Endothelial cell of umbilical vein (primary cell): ENCODE results near the gene LTBP1.

Source experiments
- EZH2 ChIP-seq: IDR thresholded peaks from 2 replicates; pipeline ENCODE4 v1.6.1; 2012; ENCODE audit warnings: borderline replicate concordance, low read depth, mild to moderate bottlenecking, moderate library complexity, low read length, inconsistent platforms; ENCODE audit not compliant: severe bottlenecking
- GATA2 ChIP-seq: IDR thresholded peaks from 2 replicates; pipeline ENCODE4 v1.7.0; 2011; ENCODE audit warnings: low read depth, mild to moderate bottlenecking, moderate library complexity, mixed read lengths, low read length; ENCODE audit not compliant: insufficient read length, insufficient read depth
- MAX ChIP-seq: IDR thresholded peaks from 2 replicates; pipeline ENCODE4 v1.6.1; 2011; ENCODE audit not compliant: insufficient read depth, insufficient read length
- POLR2A ChIP-seq: IDR thresholded peaks from 2 replicates; pipeline ENCODE4 v1.6.1; 2012; ENCODE audit warnings: low read depth, mild to moderate bottlenecking, control low read depth, low read length
- POLR2AphosphoS5 ChIP-seq: IDR thresholded peaks from 2 replicates; pipeline ENCODE4 v1.6.1; 2012; ENCODE audit warnings: low read depth, mild to moderate bottlenecking, control low read depth, low read length, moderate library complexity; ENCODE audit not compliant: insufficient read depth
- TF ChIP-seq, protein P1 (sequence below), 2 donors: IDR thresholded peaks; 1 replicate in 1 of 2; 2 replicates in 1 of 2; pipeline ENCODE4 v1.5.1; 2011; ENCODE audit warnings: low read length in 2 of 2, mild to moderate bottlenecking in 2 of 2, moderate library complexity in 2 of 2, control low read depth in 1 of 2, inconsistent platforms in 1 of 2, low read depth in 1 of 2; ENCODE audit not compliant: insufficient read depth in 1 of 2; ENCODE audit errors: extremely low read depth in 1 of 2

- TF ChIP-seq, protein P1, sequence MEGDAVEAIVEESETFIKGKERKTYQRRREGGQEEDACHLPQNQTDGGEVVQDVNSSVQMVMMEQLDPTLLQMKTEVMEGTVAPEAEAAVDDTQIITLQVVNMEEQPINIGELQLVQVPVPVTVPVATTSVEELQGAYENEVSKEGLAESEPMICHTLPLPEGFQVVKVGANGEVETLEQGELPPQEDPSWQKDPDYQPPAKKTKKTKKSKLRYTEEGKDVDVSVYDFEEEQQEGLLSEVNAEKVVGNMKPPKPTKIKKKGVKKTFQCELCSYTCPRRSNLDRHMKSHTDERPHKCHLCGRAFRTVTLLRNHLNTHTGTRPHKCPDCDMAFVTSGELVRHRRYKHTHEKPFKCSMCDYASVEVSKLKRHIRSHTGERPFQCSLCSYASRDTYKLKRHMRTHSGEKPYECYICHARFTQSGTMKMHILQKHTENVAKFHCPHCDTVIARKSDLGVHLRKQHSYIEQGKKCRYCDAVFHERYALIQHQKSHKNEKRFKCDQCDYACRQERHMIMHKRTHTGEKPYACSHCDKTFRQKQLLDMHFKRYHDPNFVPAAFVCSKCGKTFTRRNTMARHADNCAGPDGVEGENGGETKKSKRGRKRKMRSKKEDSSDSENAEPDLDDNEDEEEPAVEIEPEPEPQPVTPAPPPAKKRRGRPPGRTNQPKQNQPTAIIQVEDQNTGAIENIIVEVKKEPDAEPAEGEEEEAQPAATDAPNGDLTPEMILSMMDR (IDR thresholded peaks at IDR 0.05; ENCODE audit: extremely low read depth in 1 of 2, insufficient read depth in 1 of 2, low read depth in 1 of 2, low read length in 2 of 2), result no peak
- TF ChIP-seq POLR2A, result no peak
- TF ChIP-seq EZH2, result no peak
- TF ChIP-seq POLR2AphosphoS5, result no peak
- TF ChIP-seq MAX, result no peak
- TF ChIP-seq GATA2, result no peak
Measured at GRCh38 chr2:33380719-33381118, 434.0 kb downstream of the LTBP1 start.
